Dedifferentiated amniotic fluid mesenchymal stem cell (primary cell): Measurements from ENCODE around the gene CMTM4.
"Not testable (repeated sequence)": the region's sequence is repeated elsewhere in the genome, so short reads cannot be mapped to it uniquely, and the experiment has no call there.

Source experiments
- DNase-seq: peaks from one replicate; pipeline ENCODE4 v3.0.0-alpha.2; 2016; ENCODE audit errors: extremely low spot score

The CMTM4 gene

GRCh38 chr16:66616169-66616568 is 80.4 kb downstream of the CMTM4 start:
- DNase-seq, result no peak

GRCh38 chr16:66614161-66614802 is 82.3 kb downstream of the CMTM4 start:
- no peak for DNase-seq

- no peak for DNase-seq
Observed at GRCh38 chr16:66612422-66612821, 84.1 kb downstream of the CMTM4 start.

- DNase-seq, result not testable (repeated sequence)
Observed at GRCh38 chr16:66611911-66612310, 84.6 kb downstream of the CMTM4 start.

- DNase-seq, result no peak
Observed at GRCh38 chr16:66610111-66610820, 86.3 kb downstream of the CMTM4 start.

- no peak for DNase-seq
Observed at GRCh38 chr16:66609139-66609510, 87.4 kb downstream of the CMTM4 start.

GRCh38 chr16:66608241-66609138 is 88.1 kb downstream of the CMTM4 start:
- DNase-seq, result peak; percentile 84

- no peak for DNase-seq
Observed at GRCh38 chr16:66605979-66606751, 90.4 kb downstream of the CMTM4 start.

GRCh38 chr16:66605177-66605978 is 91.2 kb downstream of the CMTM4 start:
- DNase-seq, result no peak

- peak; percentile 54 for DNase-seq
Observed at GRCh38 chr16:66604376-66605176, 92.0 kb downstream of the CMTM4 start, which contains the start of gene CMTM3. TSS of gene CMTM3 (plus strand) at chr16:66604704. CDS start at chr16:66604806, 102 bp downstream.

GRCh38 chr16:66603537-66604375 is 92.8 kb downstream of the CMTM4 start:
- DNase-seq, result peak; percentile 46

GRCh38 chr16:66601471-66601870 is 95.1 kb downstream of the CMTM4 start:
- DNase-seq, result no peak

GRCh38 chr16:66600477-66600876 is 96.1 kb downstream of the CMTM4 start:
- DNase-seq, result no peak

- DNase-seq, result no peak
Observed at GRCh38 chr16:66599726-66600125, 96.8 kb downstream of the CMTM4 start.

GRCh38 chr16:66598111-66598510 is 98.4 kb downstream of the CMTM4 start:
- no peak for DNase-seq

- DNase-seq, result no peak
Observed at GRCh38 chr16:66596986-66597848, 99.3 kb downstream of the CMTM4 start.

- not testable (repeated sequence) for DNase-seq
Observed at GRCh38 chr16:66596559-66596958, 100.0 kb downstream of the CMTM4 start.

- DNase-seq, result no peak
Observed at GRCh38 chr16:66594739-66595138, 101.8 kb downstream of the CMTM4 start.
